Endometrium (tissue), 2 donors: ENCODE measurements around the gene RXRB.
"Not testable (repeated sequence)": the region's sequence is repeated elsewhere in the genome, so short reads cannot be mapped to it uniquely, and the experiment has no call there.

Experiments
- FAIRE-seq: peaks from 2 replicates; lab custom pipeline; 2012; peaks lifted over from hg19 to GRCh38; lab: Jason Lieb, UNC
- donor health status: control.
- donor health status: control.

The RXRB gene

DNA sequence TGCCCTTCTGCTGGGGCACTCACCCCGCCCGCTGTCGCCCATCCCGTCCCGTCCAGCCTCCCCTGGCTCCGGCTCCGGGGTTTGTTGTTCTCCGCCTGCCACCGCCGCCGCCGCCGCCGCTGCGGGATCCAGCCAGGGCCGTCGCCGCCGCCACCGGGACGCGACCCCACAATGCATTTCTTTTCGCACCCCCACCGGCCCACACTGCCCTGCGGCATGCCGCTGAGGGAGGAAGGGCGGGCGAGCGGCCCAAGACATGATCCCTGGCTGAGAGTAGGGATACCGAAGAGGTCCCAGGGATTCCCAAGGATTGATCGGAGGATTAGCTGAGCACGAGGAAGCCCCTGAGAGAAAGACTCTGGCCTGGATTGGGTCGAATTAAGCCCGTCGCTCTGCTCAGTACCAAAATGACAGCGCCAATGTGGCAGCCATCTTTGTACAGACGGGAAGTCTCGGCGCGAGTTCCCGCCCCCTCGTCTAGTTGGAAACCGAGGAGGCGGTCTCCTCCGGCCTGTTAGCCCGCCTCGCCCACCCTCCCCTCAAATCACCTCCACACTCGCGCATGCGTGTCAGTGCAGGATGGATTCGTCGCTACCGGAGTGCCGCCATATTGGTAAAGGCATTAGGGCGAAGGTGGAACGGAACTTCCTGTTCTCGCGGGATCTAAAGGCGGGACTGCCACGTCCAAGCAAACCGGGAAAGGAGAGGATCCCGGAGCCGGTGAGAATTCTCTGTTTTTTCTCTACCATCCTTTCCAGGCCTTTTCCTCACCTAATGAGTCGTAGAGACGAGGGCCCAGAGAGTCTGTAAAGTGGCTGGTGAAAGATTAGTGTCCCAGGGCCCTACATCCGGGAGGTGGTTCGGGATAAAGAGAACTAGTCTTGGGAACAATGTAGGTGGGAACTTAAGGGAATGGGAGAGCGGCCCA, at the start of gene RXRB, which contains the start of gene SLC39A7:
TSS of gene RXRB (minus strand) at position 447 of the 928 bp plus-strand sequence. CDS start at position 258, 189 bp downstream.
TSS of gene SLC39A7 (plus strand) at position 649 of the 928 bp plus-strand sequence. CDS start 379 bp downstream, outside the sequence.
- peak; percentile 70 for FAIRE-seq

DNA sequence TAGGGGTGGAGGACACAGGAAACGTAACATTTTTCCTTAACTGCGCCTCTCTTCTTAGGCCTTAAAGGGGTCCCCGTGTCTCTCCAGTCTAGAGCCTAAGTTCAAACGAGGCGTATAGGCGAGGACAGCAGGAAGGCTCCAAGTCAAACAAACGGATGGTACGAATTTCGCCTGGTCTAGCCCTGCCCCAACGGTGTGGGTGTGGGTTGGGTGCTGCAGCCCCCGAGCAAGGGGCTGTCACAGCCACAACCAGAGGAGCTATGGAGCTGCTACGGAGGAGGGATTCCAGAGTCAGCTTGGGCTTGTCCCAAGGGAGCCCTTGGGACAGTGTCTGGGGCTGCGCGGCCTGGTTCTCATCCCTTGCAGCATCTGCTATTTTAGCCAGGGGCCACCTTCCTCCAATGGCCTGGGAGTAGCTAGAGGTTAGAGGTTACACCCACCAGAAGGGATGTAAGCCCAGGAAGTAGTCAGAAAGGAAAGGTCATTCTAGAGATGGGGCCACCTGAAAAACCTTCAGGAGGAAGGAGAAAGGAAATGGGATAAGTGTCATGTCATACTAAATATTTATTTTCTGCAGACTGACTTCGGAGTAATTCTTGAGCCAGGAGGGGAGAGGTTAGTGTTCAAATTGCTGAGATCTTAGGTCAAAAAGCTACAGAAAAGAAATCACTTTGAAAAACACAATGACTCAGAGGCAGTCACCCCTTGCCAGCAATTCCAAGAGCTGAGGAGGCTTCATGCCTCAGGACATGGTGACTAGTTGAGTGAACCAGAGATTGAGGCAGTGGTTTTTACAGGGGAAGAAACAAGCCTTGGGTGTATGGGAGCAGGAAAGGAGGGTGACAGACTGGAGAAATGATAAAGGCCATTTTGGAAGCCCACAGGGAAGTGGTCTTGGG, 49.5 kb upstream of the RXRB start:
- FAIRE-seq: no peak

DNA sequence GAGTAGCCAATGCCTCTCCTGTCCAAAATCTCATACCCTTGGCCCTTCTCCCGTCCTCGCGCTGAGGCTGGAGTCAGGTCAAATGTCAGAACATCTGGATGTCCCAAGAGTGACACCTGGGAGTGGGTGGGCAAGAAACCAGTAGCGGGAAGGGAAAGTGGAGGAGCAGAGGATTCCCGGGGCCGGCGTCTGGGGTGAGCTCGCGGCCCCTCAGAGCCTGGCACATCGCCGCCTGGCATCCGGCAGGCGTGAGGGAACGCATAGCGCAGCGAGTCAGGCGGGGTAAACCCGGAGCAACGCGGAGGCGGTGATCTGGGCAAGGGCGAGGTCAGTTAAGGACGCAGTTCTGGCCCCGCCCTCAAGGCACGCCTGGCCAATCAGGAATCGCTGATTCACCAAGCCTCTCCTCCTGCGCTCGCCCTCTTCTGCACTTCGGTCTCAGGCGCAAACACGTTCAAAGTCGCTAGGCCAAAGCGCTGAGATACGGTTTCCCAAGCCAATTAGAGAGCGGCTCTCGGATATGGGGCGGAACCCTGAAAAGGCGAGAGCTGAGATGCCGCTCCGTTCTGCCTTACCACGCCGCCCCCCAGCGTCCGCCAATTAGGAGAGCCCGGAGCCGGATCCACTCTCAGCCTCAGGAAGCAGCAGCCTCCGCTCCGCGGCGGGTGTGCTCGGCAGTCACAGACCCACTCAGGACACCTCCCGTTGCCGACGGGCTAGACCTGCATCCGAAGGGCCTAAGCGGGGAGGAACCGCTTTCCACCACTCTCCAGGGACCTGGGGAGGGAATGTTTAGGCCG, 48.7 kb upstream of the RXRB start:
- peak; percentile 98 for FAIRE-seq

DNA sequence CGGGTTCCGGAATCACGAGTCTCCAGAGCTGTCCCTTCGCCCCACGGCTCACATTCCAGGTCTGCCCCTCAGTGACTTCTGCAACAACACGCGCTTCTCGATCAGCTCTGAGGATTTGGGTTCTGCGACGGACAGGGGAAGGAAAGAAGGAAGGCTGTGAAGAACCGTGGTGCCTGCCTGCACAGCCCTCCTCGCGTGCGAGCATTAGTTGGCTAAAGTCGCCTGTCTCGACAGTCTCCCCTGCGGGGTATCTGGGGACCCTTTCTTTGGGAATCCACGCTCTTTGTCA, 48.1 kb upstream of the RXRB start:
- no peak for FAIRE-seq

GRCh38 chr6:33247977-33248642, 47.6 kb upstream of the RXRB start:
- FAIRE-seq: no peak

GRCh38 chr6:33243476-33243875, 43.0 kb upstream of the RXRB start:
- FAIRE-seq: no peak

GRCh38 chr6:33241968-33242367, 41.5 kb upstream of the RXRB start:
- FAIRE-seq: no peak

DNA sequence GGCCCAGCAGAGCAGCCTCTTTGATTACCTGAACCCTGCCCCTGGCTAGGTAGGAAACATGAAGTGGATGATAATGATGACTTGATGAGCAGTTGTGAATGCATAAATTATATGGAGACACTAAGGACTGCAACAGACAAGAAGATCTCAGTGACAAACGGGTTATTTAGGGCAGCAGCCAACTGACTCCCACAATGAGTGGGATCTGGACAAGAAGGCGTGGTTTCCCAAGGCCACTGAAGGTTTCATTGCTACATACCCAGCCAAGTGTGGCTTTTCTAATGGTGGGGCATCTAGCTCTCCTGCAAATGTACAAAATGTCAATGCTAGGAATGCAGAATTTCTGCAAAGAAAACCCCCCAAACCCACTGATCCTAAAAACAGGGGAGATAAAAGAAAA, 37.3 kb upstream of the RXRB start:
- no peak for FAIRE-seq

- FAIRE-seq: no peak
Measured at GRCh38 chr6:33236852-33237251, 36.4 kb upstream of the RXRB start.

DNA sequence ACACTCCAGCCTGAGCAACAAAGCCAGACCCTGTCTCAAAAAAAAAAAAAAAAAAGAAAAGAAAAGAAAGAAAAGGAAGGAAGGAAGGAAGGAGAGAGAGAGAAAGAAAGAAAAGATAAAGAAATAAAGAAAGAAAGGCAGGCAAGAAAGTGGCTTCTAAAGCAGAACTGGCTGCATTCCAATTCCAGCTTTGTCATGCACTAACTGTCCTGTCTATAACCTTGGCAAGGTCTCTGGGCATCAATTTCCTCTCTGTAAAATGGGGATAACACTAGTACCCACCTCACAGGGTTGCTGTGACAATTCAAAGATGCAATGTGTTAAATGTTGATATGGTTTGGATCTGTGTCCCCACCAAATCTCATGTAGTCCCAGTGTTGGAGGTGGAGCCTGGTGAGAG, 35.9 kb upstream of the RXRB start:
- FAIRE-seq: no peak

DNA sequence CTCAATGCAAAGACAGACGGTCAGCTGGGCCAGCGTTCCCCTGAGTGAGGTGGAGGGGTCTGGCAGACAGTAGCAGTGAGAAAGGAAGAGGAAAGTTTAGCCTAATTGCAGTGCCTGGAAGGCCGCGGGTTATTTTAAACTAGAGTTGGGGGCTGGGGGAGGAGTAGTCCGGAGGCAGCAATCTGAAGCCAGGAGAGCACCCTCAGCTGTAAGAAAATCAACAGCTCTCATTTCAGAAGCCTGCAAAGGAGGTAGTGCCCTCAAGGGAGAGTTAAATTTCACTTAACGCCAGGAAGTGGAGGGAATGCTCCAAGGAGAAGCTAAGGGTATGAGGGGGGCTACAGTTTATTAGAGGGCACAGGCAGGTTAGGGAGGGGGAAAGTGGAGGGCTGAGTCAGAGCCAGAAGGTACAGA, 34.8 kb upstream of the RXRB start:
- no peak for FAIRE-seq

DNA sequence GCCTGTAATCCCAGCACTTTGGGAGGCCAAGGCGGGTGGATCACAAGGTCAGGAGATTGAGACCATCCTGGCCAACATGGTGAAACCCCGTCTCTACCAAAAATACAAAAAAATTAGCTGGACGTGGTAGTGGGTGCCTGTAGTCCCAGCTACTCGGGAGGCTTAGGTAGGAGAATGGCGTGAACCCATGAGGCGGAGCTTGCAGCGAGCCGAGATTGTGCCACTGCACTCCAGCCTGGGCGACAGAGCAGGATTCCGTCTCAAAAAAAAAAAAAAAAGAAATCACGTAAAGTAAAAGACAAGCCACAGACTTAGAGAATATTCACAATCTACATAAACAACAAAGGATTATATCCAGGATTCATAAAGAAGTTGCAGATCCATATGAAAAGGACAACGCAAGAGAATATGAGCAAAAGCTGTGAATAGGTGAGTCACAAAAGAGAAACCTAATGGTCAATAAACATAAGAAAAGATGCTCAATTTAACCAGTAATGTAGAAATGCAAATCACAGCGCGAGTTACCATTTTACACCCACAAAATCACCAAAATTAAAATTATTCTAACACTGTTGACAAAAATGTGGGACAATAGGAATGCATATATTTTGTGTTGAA, 26.1 kb upstream of the RXRB start:
- FAIRE-seq: not testable (repeated sequence)

- no peak for FAIRE-seq
Measured at GRCh38 chr6:33217681-33218080, 17.2 kb upstream of the RXRB start.

DNA sequence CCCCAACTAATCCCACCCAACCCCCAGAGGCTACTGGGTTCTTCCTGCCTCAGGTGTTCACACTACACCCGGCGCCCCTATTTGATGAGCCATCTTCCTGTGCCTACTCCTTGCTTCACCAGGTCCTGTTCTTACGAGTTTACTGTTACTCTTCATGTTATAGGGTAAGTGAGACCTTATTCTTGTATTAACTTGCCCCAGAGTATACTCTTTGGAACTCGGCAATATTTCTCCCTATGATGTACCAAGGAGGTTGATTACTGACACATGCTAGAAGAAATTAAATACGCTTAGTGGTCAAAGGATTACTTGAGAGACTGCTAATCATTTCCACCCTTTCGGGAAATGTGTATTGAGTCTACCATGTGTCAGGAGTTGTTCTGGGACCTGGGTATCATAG, 16.8 kb upstream of the RXRB start:
- FAIRE-seq: no peak

DNA sequence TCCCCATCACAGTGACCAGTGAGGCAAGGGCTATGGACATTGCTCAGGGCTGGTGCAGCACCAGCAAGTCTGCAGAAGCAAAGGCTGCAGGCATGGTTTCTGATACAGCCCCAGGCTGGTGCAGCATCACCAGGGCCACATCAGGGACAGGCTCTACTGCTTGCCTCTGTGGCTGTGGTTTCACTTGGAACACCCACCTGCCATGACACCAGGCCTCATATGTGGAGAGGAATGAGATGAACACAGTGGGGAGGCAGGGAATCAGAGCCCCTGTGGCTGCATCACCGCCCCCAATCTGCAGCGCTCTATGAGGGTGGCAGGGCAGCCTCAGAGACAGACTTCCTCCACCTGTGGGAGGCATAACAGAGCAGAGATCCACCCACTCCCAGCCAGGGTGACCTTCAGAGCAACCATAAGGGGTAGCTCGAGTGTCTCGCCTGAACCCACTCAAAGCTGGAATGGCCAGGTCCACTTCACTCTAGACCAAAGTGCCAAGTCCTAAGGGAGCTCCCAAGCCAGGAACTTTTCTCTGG, 15.7 kb upstream of the RXRB start:
- FAIRE-seq: no peak

- FAIRE-seq: no peak
Measured at GRCh38 chr6:33215271-33216116, 15.0 kb upstream of the RXRB start.

GRCh38 chr6:33213989-33214335, 13.5 kb upstream of the RXRB start:
- FAIRE-seq: no peak

DNA sequence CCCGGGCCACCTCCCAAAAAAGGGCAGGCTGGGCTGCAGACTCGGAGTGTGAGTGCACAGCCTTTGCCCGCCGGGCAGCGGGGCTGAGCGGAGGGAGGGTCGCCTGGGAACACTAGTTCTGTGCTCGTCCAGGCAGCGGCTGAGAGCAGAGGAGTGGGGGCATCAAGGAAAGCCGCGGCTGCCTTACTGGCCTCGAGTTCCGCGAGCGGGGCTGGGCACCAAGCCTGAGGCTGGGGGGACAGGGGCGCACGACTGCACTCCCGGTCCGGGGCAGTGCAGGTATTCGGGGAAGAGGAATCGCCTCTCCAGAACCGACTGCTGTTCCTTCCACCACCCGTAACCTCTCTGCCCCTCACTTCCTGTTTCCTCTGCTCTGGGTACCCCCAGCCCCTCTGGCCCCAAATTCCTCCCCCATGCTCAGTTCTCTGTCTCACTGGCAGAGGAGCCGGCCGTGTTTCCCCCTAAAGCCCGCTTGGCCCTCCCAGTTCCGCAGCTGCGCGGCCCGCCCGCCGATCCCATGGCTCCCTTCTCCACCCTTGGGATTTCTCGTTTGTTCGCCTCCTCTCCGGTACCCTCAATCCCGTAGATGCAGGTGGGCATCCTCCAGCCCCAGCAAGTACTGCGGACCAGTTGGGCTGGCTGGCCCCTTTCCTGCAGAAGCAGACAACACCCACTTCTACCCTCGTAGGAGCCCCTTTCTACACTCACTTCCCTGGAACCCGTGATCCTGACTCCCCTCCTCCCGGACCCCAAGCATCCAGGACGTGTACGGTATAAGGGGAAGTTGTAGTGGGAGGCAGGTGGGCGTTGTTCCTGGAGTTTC, 12.9 kb upstream of the RXRB start:
- FAIRE-seq: no peak

GRCh38 chr6:33212857-33213165, 12.3 kb upstream of the RXRB start:
- FAIRE-seq: no peak
